HCT116 (cell line): ENCODE results near the gene AMER2. TPM values are rescaled to one million over a fixed set of nuclear protein-coding genes. Genes with fewer than 3 reads are reported as not detected.

ENCODE experiments used
- ATAC-seq: fragments of 200-7000 bp; cut with Tn5 transposase; 2 replicates; pipeline ENCODE4 v1.9.1; 2020; ENCODE audit warnings: mild to moderate bottlenecking, moderate library complexity
- BruUV-seq: library from RNA; stranded (reverse); fragments of 400-500 nt; replicated peaks from 2 replicates; lab custom pipeline; 2021; lab: Mats Ljungman, UMichigan
- CTCF ChIA-PET: fragments of 300-600 bp; sonication (Branson Sonifier 250); formaldehyde crosslinking; loops from one replicate; lab custom pipeline; 2021; ENCODE audit warnings: antibody characterized with exemption; lab: Charles Lee
- POLR2A ChIA-PET: fragments of 300-600, 350-600 bp; sonication (Branson Sonifier 250); formaldehyde crosslinking; loops from one replicate; lab custom pipeline; 2021; ENCODE audit warnings: antibody characterized with exemption; lab: Charles Lee
- RAD21 ChIA-PET, 2 experiments: fragments of 300-600 bp; sonication (Branson Sonifier 250); formaldehyde crosslinking; loops; one replicate each; lab custom pipeline; 2023; ENCODE audit warnings: low total read pairs in 2 of 2; ENCODE audit not compliant: uncharacterized antibody in 2 of 2, unreplicated experiment in 2 of 2, low non-redundant PET in 1 of 2; lab: Charles Lee
- DNase-seq: peaks from one replicate; pipeline ENCODE4 v3.0.0-alpha.2; 2010; ENCODE audit warnings: low read depth, low spot score
- H2AFZ ChIP-seq: fragments of 200-600 bp; shearing (Covaris generic), sonication (generic); 2 replicates; pipeline ENCODE4 v1.6.1; 2017; ENCODE audit warnings: low read depth, mixed run types, mixed read lengths, antibody characterized with exemption, low read length; ENCODE audit not compliant: poor library complexity, severe bottlenecking
- H3K27ac ChIP-seq: 2 replicates; pipeline ENCODE4 v1.5.1; 2012; ENCODE audit warnings: low read depth, low read length
- H3K27me3 ChIP-seq: fragments of 200-600 bp; sonication (generic); 2 replicates; pipeline ENCODE4 v1.6.1; 2016; ENCODE audit warnings: mixed run types, low read length, mixed read lengths; ENCODE audit not compliant: insufficient read depth
- H3K36me3 ChIP-seq, 2 experiments: fragments of 200-500 bp in 1 of 2; fragments of 200-600 bp in 1 of 2; sonication (Bioruptor generic) in 1 of 2; sonication (generic) in 1 of 2; 2 replicates each; pipeline versions ENCODE4 v1.5.1 to v1.6.1; 2014 to 2016; ENCODE audit warnings: low read length in 2 of 2, inconsistent platforms in 1 of 2, mixed read lengths in 1 of 2, mixed run types in 1 of 2; ENCODE audit not compliant: insufficient read depth in 2 of 2, control insufficient read depth in 1 of 2
- H3K4me1 ChIP-seq, 2 experiments: fragments of 200-600 bp in 1 of 2; sonication (generic) in 1 of 2; 2 replicates each; pipeline versions ENCODE4 v1.5.1 to v1.6.1; 2012 to 2017; ENCODE audit warnings: low read length in 2 of 2, inconsistent platforms in 1 of 2, mild to moderate bottlenecking in 1 of 2, mixed read lengths in 1 of 2, mixed run types in 1 of 2, moderate library complexity in 1 of 2; ENCODE audit not compliant: insufficient read depth in 2 of 2, control insufficient read depth in 1 of 2
- H3K4me2 ChIP-seq: fragments of 200-600 bp; sonication (generic); 2 replicates; pipeline ENCODE4 v1.6.1; 2017; ENCODE audit warnings: mixed run types, low read length, mixed read lengths
- H3K4me3 ChIP-seq, 2 experiments: fragments of 200-600 bp in 1 of 2; sonication (generic) in 1 of 2; replicated peaks in 1 of 2; 2 replicates each; pipeline ENCODE4 v1.5.1; 2011 to 2016; ENCODE audit warnings: low read length in 2 of 2, control low read depth in 1 of 2, low read depth in 1 of 2, mild to moderate bottlenecking in 1 of 2, mixed read lengths in 1 of 2, mixed run types in 1 of 2
- H3K79me2 ChIP-seq: fragments of 200-600 bp; sonication (generic); 2 replicates; pipeline ENCODE4 v1.6.1; 2017; ENCODE audit warnings: mild to moderate bottlenecking, mixed run types, low read length, moderate library complexity, mixed read lengths; ENCODE audit not compliant: insufficient read depth
- H3K9ac ChIP-seq: fragments of 200-600 bp; sonication (generic); 2 replicates; pipeline ENCODE4 v1.6.1; 2016; ENCODE audit warnings: low read length, mixed read lengths
- H3K9me2 ChIP-seq: fragments of 200-600 bp; sonication (generic), shearing (Covaris generic); 2 replicates; pipeline ENCODE4 v1.6.1; 2017; ENCODE audit warnings: mixed run types, mild to moderate bottlenecking, moderate library complexity; ENCODE audit not compliant: insufficient read depth
- H3K9me3 ChIP-seq, 2 experiments: fragments of 200-500 bp in 1 of 2; fragments of 200-600 bp in 1 of 2; sonication (Bioruptor generic) in 1 of 2; sonication (generic) in 1 of 2; 2 replicates each; pipeline ENCODE4 v1.6.1; 2014 to 2017; ENCODE audit warnings: low read length in 2 of 2, mixed read lengths in 2 of 2, inconsistent platforms in 1 of 2, low read depth in 1 of 2, mild to moderate bottlenecking in 1 of 2, mixed run types in 1 of 2, moderate library complexity in 1 of 2; ENCODE audit not compliant: control insufficient read depth in 1 of 2, insufficient read depth in 1 of 2
- H4K20me1 ChIP-seq: fragments of 200-600 bp; sonication (generic), shearing (Covaris generic); 2 replicates; pipeline ENCODE4 v1.6.1; 2017; ENCODE audit warnings: mixed run types, mild to moderate bottlenecking, moderate library complexity; ENCODE audit not compliant: insufficient read depth
- ATF3 ChIP-seq: IDR thresholded peaks from 2 replicates; pipeline ENCODE4 v1.6.1; 2012
- FOSL1 ChIP-seq: IDR thresholded peaks from 2 replicates; pipeline ENCODE4 v1.6.1; 2012; ENCODE audit warnings: low read depth
- JUND ChIP-seq: IDR thresholded peaks from 2 replicates; pipeline ENCODE4 v1.6.1; 2012
- REST ChIP-seq: IDR thresholded peaks from 2 replicates; pipeline ENCODE4 v1.6.1; 2012; ENCODE audit warnings: low read depth
- SRF ChIP-seq: IDR thresholded peaks from 2 replicates; pipeline ENCODE4 v1.6.1; 2012; ENCODE audit warnings: low read depth
- TCF7L2 ChIP-seq: IDR thresholded peaks from 2 replicates; pipeline ENCODE4 v1.7.0; 2011; ENCODE audit warnings: borderline replicate concordance, inconsistent platforms; ENCODE audit not compliant: insufficient read depth, insufficient read length; ENCODE audit errors: extremely low read depth
- YY1 ChIP-seq: IDR thresholded peaks from 2 replicates; pipeline ENCODE4 v1.6.1; 2011; ENCODE audit warnings: low read length, low read depth, moderate library complexity, mild to moderate bottlenecking; ENCODE audit not compliant: insufficient replicate concordance; ENCODE audit errors: extremely low read depth
- ZNF274 ChIP-seq: fragments of 200-500 bp; sonication (Bioruptor generic); IDR thresholded peaks from 2 replicates; pipeline ENCODE4 v1.6.1; 2014; ENCODE audit warnings: mild to moderate bottlenecking, low read depth, low read length, inconsistent platforms
- intact Hi-C: fragments of 100-400 bp; cut with micrococcal nuclease; formaldehyde crosslinking; loops from 2 replicates; pipeline ENCODE4 v1.10.0; 2022
- total RNA-seq: library from RNA; stranded (reverse); gene quantifications from one replicate; pipeline ENCODE4 v1.2.1, GENCODE V29; 2021; ENCODE audit not compliant: unreplicated experiment

AMER2 gene
- total RNA-seq, 1 experiment from 2014 or later = not detected

DNA sequence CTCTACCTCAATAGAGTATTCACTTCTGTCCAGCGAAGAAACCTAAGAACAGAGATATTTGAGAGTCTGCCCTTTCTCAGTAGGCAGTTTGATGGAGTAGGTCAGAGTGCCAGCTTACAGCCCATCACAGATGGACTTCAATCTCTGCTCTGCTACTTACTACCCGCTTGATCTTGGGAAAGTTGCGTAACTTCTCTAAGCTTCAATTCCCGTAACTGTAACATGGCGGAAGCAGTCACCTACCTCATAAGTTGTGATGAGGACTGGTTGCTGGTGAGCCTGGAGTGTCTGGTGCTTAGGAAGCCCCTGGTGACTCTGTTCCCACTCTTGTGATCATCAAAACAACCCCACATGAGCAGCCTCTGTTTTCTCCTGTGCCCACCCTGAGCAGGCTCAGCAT, 31.0 kb downstream of the AMER2 start:
- DNase-seq (no peak), ATAC-seq (no peak)
- ChIA-PET CTCF (no interaction called here), POLR2A (no interaction called here), RAD21 (no interaction called here)
- intact Hi-C loops = no loop called here
- Histone ChIP-seq H3K4me3 (no peak overlapping the region), H2AFZ (no peak overlapping the region), H3K9me3 (no peaks in the 10 kb centered on the region), H3K9me2 (no peaks in the 10 kb centered on the region), H3K4me1 (no peaks in the 10 kb centered on the region), H3K79me2 (no peaks in the 10 kb centered on the region), H4K20me1 (no peaks in the 10 kb centered on the region), H3K27me3 (no peaks in the 10 kb centered on the region), H3K27ac (no peak overlapping the region), H3K9ac (no peak overlapping the region), H3K36me3 (no peaks in the 10 kb centered on the region), H3K4me2 (no peak overlapping the region)
- TF ChIP-seq ATF3 (no peak), YY1 (no peak), ZNF274 (no peak), JUND (no peak), TCF7L2 (no peak), SRF (no peak), REST (no peak), FOSL1 (no peak)
- BruUV-seq = no TSS peak
